BJ (cell line): ENCODE results near the gene NOS1AP. TPM values are rescaled to one million over a fixed set of nuclear protein-coding genes. Genes with fewer than 3 reads are reported as not detected.

Experiments used
- CTCF ChIA-PET: fragments of 350-600 bp; formaldehyde crosslinking; extraction: SDS; loops from one replicate; lab custom pipeline; 2021; ENCODE audit warnings: antibody characterized with exemption, inconsistent platforms; lab: Yijun Ruan, JAX
- POLR2A ChIA-PET: fragments of 300-600 bp; sonication (Branson Sonifier 250); formaldehyde crosslinking; extraction: SDS; loops from one replicate; lab custom pipeline; 2021; ENCODE audit warnings: antibody characterized with exemption; lab: Charles Lee
- DNase-seq: peaks from one replicate; pipeline ENCODE4 v3.0.0-alpha.2; 2011; ENCODE audit warnings: low read depth
- H3K27me3 ChIP-seq: 2 replicates; pipeline ENCODE4 v1.6.0; 2011; ENCODE audit warnings: low read length; ENCODE audit not compliant: control insufficient read depth, insufficient read depth
- H3K36me3 ChIP-seq: 2 replicates; pipeline ENCODE4 v1.5.1; 2011; ENCODE audit warnings: low read length; ENCODE audit not compliant: control insufficient read depth, insufficient read depth
- H3K4me3 ChIP-seq: 2 replicates; pipeline ENCODE4 v1.5.1; 2011; ENCODE audit warnings: low read depth, mild to moderate bottlenecking, control low read depth, low read length
- CTCF ChIP-seq: IDR thresholded peaks from 2 replicates; pipeline ENCODE4 v1.5.1; 2011; ENCODE audit warnings: low read depth, mild to moderate bottlenecking, control low read depth, inconsistent platforms, low read length, moderate library complexity; ENCODE audit not compliant: insufficient read depth
- polyA plus RNA-seq: library from polyadenylated mRNA; depleted of rRNA; stranded (reverse); fragments of >200 nt; gene quantifications from 2 replicates; pipeline ENCODE4 v1.2.3, GENCODE V29; 2011

The NOS1AP gene
- polyA plus RNA-seq, 1 experiment = 0.50 TPM

GRCh38 chr1:162191396-162192305 lies 122.2 kb downstream of the NOS1AP start:
- ChIA-PET CTCF (interaction anchor here (0.6 to 1.5 kb wide), 3 partner anchors 10 to 110 kb away, joined by 3 to 4 read pairs (median 3); no protein-coding TSS in a partner anchor), POLR2A (no interaction called here)
- H3K36me3 ChIP-seq = no peaks in the 10 kb centered on the region
- H3K4me3 ChIP-seq = no peak overlapping the region
- no peak for TF ChIP-seq CTCF
- no peak for DNase-seq
- no peaks in the 10 kb centered on the region for H3K27me3 ChIP-seq

GRCh38 chr1:162192306-162192678 lies 122.8 kb downstream of the NOS1AP start:
- no peak for DNase-seq
- no peaks in the 10 kb centered on the region for H3K27me3 ChIP-seq
- no peak overlapping the region for H3K4me3 ChIP-seq
- POLR2A ChIA-PET = no interaction called here
- CTCF ChIA-PET = interaction anchor here (0.6 to 1.5 kb wide), 2 partner anchors 11 to 111 kb away, joined by 3 to 4 read pairs; no protein-coding TSS in a partner anchor
- no peaks in the 10 kb centered on the region for H3K36me3 ChIP-seq
- TF ChIP-seq CTCF = no peak

GRCh38 chr1:162192763-162193162 lies 123.3 kb downstream of the NOS1AP start:
- POLR2A ChIA-PET = no interaction called here
- H3K4me3 ChIP-seq = no peak overlapping the region
- no peaks in the 10 kb centered on the region for H3K27me3 ChIP-seq
- no peaks in the 10 kb centered on the region for H3K36me3 ChIP-seq
- no peak for TF ChIP-seq CTCF
- CTCF ChIA-PET = interaction anchor here (1.5 kb wide), 1 partner anchor 11 kb away, joined by 3 read pairs; no protein-coding TSS in a partner anchor
- DNase-seq = no peak

GRCh38 chr1:162193221-162193620 lies 123.7 kb downstream of the NOS1AP start:
- POLR2A ChIA-PET = no interaction called here
- Histone ChIP-seq H3K36me3 (no peaks in the 10 kb centered on the region), H3K27me3 (no peaks in the 10 kb centered on the region), H3K4me3 (no peak overlapping the region)
- TF ChIP-seq CTCF = no peak
- no peak for DNase-seq
- CTCF ChIA-PET = interaction anchor here (0.8 to 1.5 kb wide), 2 partner anchors 8 to 12 kb away, joined by 3 read pairs; no protein-coding TSS in a partner anchor

- no peaks in the 10 kb centered on the region for H3K27me3 ChIP-seq
- no peaks in the 10 kb centered on the region for H3K36me3 ChIP-seq
- TF ChIP-seq CTCF = no peak
- ChIA-PET CTCF (interaction anchor here (0.8 kb wide), 1 partner anchor 9 kb away, joined by 3 read pairs; no protein-coding TSS in a partner anchor), POLR2A (no interaction called here)
- no peak for DNase-seq
- no peak overlapping the region for H3K4me3 ChIP-seq
Measured at GRCh38 chr1:162193815-162194214, 124.3 kb downstream of the NOS1AP start.
